ENCODE data around the gene PARP8. TPM values are rescaled to one million over a fixed set of nuclear protein-coding genes. Genes with fewer than 3 reads are reported as not detected.

Gene PARP8
- polyA plus RNA-seq, 1 donor (not counting 4 experiments of a cell fraction or from before 2014, with no cell fraction given) = 29.1 TPM

DNA sequence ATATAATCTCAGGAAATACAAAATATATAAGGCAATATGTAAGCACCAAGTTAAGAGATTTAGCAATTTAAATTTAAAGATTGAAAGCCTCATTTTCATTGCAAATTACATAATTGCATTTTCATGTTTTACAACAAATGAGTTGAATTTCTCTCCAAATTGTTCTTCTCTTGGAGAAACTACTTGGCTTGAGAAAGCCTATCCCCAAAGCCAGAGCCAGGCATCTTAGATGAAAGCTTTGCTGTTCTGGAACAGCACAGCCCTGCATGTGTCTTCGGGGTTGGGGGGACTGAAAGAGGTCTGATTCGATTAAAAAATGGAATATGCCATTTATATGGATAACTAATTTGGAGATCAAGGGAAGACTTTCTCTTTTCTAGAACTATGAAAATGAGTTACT lies 212.0 kb downstream of the PARP8 start:
- DNase-seq (ENCODE audit: low read depth, low spot score) = no peak
- no peak overlapping the region for H2AFZ ChIP-seq (ENCODE audit: control insufficient read depth, low read length)
- H3K9me1 ChIP-seq (ENCODE audit: control insufficient read depth, extremely low read depth, insufficient read depth, low read length) = no peaks in the 10 kb centered on the region
- no peak overlapping the region for H3K4me3 ChIP-seq (ENCODE audit: control insufficient read depth in 2 of 3, extremely low read depth in 1 of 3, insufficient read depth in 2 of 3, low read depth in 1 of 3, low read length in 3 of 3)
- no peaks in the 10 kb centered on the region for H4K20me1 ChIP-seq (ENCODE audit: control insufficient read depth, extremely low read depth, insufficient read depth, low read length)
- no peaks in the 10 kb centered on the region for H3K79me2 ChIP-seq (ENCODE audit: control insufficient read depth, insufficient read depth, low read length)
- no peak overlapping the region for H3K4me2 ChIP-seq (ENCODE audit: control insufficient read depth, extremely low read depth, insufficient read depth, low read depth, low read length)
- no peaks in the 10 kb centered on the region for H3K36me3 ChIP-seq (ENCODE audit: control insufficient read depth in 2 of 2, extremely low read depth in 1 of 2, insufficient read depth in 2 of 2, low read length in 2 of 2)
- no peaks in the 10 kb centered on the region for H3K9me3 ChIP-seq (ENCODE audit: control insufficient read depth, low read depth, low read length)
- TF ChIP-seq, protein P1, sequence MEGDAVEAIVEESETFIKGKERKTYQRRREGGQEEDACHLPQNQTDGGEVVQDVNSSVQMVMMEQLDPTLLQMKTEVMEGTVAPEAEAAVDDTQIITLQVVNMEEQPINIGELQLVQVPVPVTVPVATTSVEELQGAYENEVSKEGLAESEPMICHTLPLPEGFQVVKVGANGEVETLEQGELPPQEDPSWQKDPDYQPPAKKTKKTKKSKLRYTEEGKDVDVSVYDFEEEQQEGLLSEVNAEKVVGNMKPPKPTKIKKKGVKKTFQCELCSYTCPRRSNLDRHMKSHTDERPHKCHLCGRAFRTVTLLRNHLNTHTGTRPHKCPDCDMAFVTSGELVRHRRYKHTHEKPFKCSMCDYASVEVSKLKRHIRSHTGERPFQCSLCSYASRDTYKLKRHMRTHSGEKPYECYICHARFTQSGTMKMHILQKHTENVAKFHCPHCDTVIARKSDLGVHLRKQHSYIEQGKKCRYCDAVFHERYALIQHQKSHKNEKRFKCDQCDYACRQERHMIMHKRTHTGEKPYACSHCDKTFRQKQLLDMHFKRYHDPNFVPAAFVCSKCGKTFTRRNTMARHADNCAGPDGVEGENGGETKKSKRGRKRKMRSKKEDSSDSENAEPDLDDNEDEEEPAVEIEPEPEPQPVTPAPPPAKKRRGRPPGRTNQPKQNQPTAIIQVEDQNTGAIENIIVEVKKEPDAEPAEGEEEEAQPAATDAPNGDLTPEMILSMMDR (optimal IDR thresholded peaks at IDR 0.05 in 1 of 3, IDR thresholded peaks at IDR 0.05 in 1 of 3, conservative IDR thresholded peaks at IDR 0.05 in 1 of 3; ENCODE audit: extremely low read depth in 1 of 3, insufficient read depth in 2 of 3, low read length in 3 of 3) = no peak
- TF ChIP-seq EZH2 (IDR thresholded peaks at IDR 0.05; ENCODE audit: low read length) = no peak
- H3K27me3 ChIP-seq (ENCODE audit: control insufficient read depth, extremely low read depth, insufficient read depth, low read length) = no peaks in the 10 kb centered on the region
- no peak overlapping the region for H3K27ac ChIP-seq (ENCODE audit: control insufficient read depth, insufficient read depth, low read length)
- no peaks in the 10 kb centered on the region for H3K4me1 ChIP-seq (ENCODE audit: control insufficient read depth, extremely low read depth, insufficient read depth, low read length)
- no peak overlapping the region for H3K9ac ChIP-seq (ENCODE audit: control insufficient read depth, extremely low read depth, insufficient read depth, low read length)
- dilution Hi-C loops (cut with MboI; ENCODE audit: extremely low pct_ligation_motif_present, low sequenced_read_pairs) = no loop called here
- no peak for FAIRE-seq

- Histone ChIP-seq H3K79me2 (ENCODE audit: control insufficient read depth, insufficient read depth, low read length) (no peaks in the 10 kb centered on the region), H3K4me1 (ENCODE audit: control insufficient read depth, extremely low read depth, insufficient read depth, low read length) (no peaks in the 10 kb centered on the region), H3K27ac (ENCODE audit: control insufficient read depth, insufficient read depth, low read length) (no peak overlapping the region), H4K20me1 (ENCODE audit: control insufficient read depth, extremely low read depth, insufficient read depth, low read length) (no peaks in the 10 kb centered on the region), H3K4me2 (ENCODE audit: control insufficient read depth, extremely low read depth, insufficient read depth, low read depth, low read length) (no peak overlapping the region), H3K9ac (ENCODE audit: control insufficient read depth, extremely low read depth, insufficient read depth, low read length) (no peak overlapping the region), H2AFZ (ENCODE audit: control insufficient read depth, low read length) (no peak overlapping the region), H3K9me1 (ENCODE audit: control insufficient read depth, extremely low read depth, insufficient read depth, low read length) (no peaks in the 10 kb centered on the region), H3K36me3 (ENCODE audit: control insufficient read depth in 2 of 2, extremely low read depth in 1 of 2, insufficient read depth in 2 of 2, low read length in 2 of 2) (no peaks in the 10 kb centered on the region), H3K4me3 (ENCODE audit: control insufficient read depth in 2 of 3, extremely low read depth in 1 of 3, insufficient read depth in 2 of 3, low read depth in 1 of 3, low read length in 3 of 3) (no peak overlapping the region), H3K27me3 (ENCODE audit: control insufficient read depth, extremely low read depth, insufficient read depth, low read length) (no peaks in the 10 kb centered on the region), H3K9me3 (ENCODE audit: control insufficient read depth, low read depth, low read length) (no peaks in the 10 kb centered on the region)
- FAIRE-seq = no peak
- TF ChIP-seq EZH2 (IDR thresholded peaks at IDR 0.05; ENCODE audit: low read length) = no peak
- TF ChIP-seq, protein P1 (optimal IDR thresholded peaks at IDR 0.05 in 1 of 3, IDR thresholded peaks at IDR 0.05 in 1 of 3, conservative IDR thresholded peaks at IDR 0.05 in 1 of 3; ENCODE audit: extremely low read depth in 1 of 3, insufficient read depth in 2 of 3, low read length in 3 of 3) = no peak
- dilution Hi-C loops (cut with MboI; ENCODE audit: extremely low pct_ligation_motif_present, low sequenced_read_pairs) = no loop called here
- DNase-seq (ENCODE audit: low read depth, low spot score) = no peak
These were observed 215.0 kb downstream of the PARP8 start for GRCh38 chr5:50881407-50881806.
